Fibroblast of villous mesenchyme (primary cell): ENCODE measurements around the gene NR2F1. TPM values are rescaled to one million over a fixed set of nuclear protein-coding genes. Genes with fewer than 3 reads are reported as not detected.

Experiments
- DNase-seq: peaks from one replicate; pipeline ENCODE4 v3.0.0-alpha.2; 2010; ENCODE audit warnings: low read depth
- H3K4me3 ChIP-seq: 2 replicates; pipeline ENCODE4 v1.5.1; 2011; ENCODE audit warnings: low read depth, mild to moderate bottlenecking, low read length
- CTCF ChIP-seq: IDR thresholded peaks from 2 replicates; pipeline ENCODE4 v1.5.1; 2012; ENCODE audit warnings: low read depth, mild to moderate bottlenecking, low read length; ENCODE audit not compliant: insufficient read depth
- total RNA-seq: library from RNA; depleted of rRNA; stranded (reverse); fragments of >200 nt; gene quantifications from 2 replicates; pipeline ENCODE4 v1.2.3, GENCODE V29; 2012

NR2F1 gene
- total RNA-seq, 1 donor: 29.8 TPM

- H3K4me3 ChIP-seq: no peak overlapping the region
- no peak for TF ChIP-seq CTCF
- DNase-seq: no peak
These were observed 43.8 kb downstream of the NR2F1 start for GRCh38 chr5:93626801-93627200.

DNA sequence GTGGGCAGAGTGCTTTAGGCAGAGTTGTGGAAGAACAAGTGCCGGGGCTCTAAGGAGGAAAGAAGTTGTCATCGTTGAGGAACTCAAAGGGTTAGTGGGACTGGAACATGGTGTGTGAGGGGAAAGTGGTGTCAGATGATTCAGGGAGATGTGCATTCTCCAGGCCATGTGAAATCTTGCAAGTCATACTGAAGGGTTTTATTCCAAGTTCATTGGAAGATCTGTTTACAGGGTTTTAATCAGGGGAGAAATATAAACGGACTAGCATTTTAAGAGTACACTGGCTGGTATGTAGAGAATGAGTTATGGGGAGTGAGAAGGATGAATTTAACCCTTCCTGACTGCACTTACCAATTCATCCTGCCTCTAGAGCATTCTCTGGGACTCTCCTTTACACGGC, 49.3 kb downstream of the NR2F1 start:
- H3K4me3 ChIP-seq: no peak overlapping the region
- no peak for TF ChIP-seq CTCF
- DNase-seq: no peak

DNA sequence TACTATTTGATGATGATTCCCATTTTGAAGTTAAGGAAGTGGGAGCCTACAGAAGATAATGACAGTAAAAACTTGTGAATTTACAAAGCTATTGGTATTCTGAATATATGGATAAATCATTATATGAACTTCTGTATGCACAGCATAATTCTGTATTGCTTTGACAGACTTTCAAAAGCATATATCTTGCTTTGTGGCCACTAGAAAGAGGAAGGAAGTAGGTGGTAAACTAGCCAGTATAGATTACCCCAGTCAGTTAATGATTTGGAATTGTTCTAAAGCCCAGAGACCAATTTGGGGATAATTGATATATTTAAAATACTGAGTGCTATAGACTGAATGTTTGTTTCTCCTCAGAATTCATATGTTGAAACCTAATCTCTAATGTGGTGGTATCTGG, 53.0 kb downstream of the NR2F1 start:
- H3K4me3 ChIP-seq: no peak overlapping the region
- DNase-seq: no peak
- no peak for TF ChIP-seq CTCF

GRCh38 chr5:93636837-93637236, 53.8 kb downstream of the NR2F1 start:
- no peak for TF ChIP-seq CTCF
- no peak overlapping the region for H3K4me3 ChIP-seq
- DNase-seq: no peak

DNA sequence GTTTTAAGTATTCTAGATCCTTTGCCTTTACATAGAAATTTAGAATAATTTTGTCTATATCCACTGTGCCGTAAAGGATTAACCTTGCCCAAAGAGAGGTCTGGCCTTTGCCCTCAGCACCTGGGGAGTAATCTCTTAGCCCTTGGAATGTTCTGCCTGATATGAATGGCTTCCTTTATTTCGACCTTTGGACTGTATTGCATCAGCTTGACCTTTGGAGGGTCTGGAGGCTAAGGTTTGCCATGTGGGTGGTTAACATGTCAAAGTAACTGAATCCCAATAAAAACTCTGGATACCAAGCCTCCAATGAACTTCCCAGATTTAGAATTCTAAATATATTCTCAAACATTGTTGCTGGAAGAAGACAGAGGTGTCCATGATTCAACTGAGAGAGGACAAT, 54.7 kb downstream of the NR2F1 start:
- peak; percentile 2 for DNase-seq
- TF ChIP-seq CTCF: no peak

GRCh38 chr5:93642526-93642925, 59.5 kb downstream of the NR2F1 start:
- no peak overlapping the region for H3K4me3 ChIP-seq
- no peak for TF ChIP-seq CTCF
- DNase-seq: no peak

More for the DNA sequence above, 54.7 kb downstream of the NR2F1 start:
- H3K4me3 ChIP-seq: no peak overlapping the region

Other genes with a start within 250 kb of the NR2F1 start
- 27.6 and 30.3 TPM in 2 replicates for gene NR2F1-AS1, start 2.0 kb upstream of the NR2F1 start, total RNA-seq
- gene POU5F2, start 158.4 kb downstream of the NR2F1 start, total RNA-seq: 1.3 and 2.2 TPM in 2 replicates